Lung (tissue), 16 donors: Measurements from ENCODE around the gene GJA5. TPM values are rescaled to one million over a fixed set of nuclear protein-coding genes. Genes with fewer than 3 reads are reported as not detected.

Source experiments
- ATAC-seq: fragments of 200-7000 bp; cut with Tn5 transposase; one replicate; pipeline ENCODE4 v1.9.1; 2020; ENCODE audit warnings: moderate number of reproducible peaks; ENCODE audit not compliant: insufficient read depth, low FRiP score
- DNase-seq, 3 donors: peaks; one replicate each; pipeline ENCODE4 v3.0.0-alpha.2; 2013 to 2017
- H3K27ac ChIP-seq, 2 donors: one replicate each; pipeline ENCODE4 v1.5.1; 2013; ENCODE audit warnings: mild to moderate bottlenecking in 2 of 2, moderate library complexity in 2 of 2, control low read depth in 1 of 2, inconsistent platforms in 1 of 2, low read depth in 1 of 2, low read length in 1 of 2
- H3K27me3 ChIP-seq, 3 donors: one replicate each; pipeline ENCODE4 v1.5.1; 2013; ENCODE audit warnings: low read length in 2 of 3; ENCODE audit not compliant: control insufficient read depth in 3 of 3, insufficient read depth in 3 of 3
- H3K36me3 ChIP-seq, 4 donors: one replicate each; pipeline ENCODE4 v1.5.1; 2013; ENCODE audit warnings: low read length in 4 of 4, mild to moderate bottlenecking in 1 of 4, moderate library complexity in 1 of 4; ENCODE audit not compliant: control insufficient read depth in 4 of 4, insufficient read depth in 4 of 4
- H3K4me1 ChIP-seq, 5 donors: one replicate each; pipeline ENCODE4 v1.5.1; 2013; ENCODE audit warnings: low read length in 5 of 5, mild to moderate bottlenecking in 2 of 5, moderate library complexity in 1 of 5; ENCODE audit not compliant: control insufficient read depth in 5 of 5, insufficient read depth in 5 of 5
- H3K4me3 ChIP-seq: one replicate; pipeline ENCODE4 v1.5.1; 2013; ENCODE audit warnings: mild to moderate bottlenecking, control low read depth, moderate library complexity
- H3K9ac ChIP-seq, 2 donors: one replicate each; pipeline ENCODE4 v1.5.1; 2013; ENCODE audit warnings: low read length in 2 of 2, control low read depth in 1 of 2; ENCODE audit not compliant: insufficient read depth in 1 of 2
- H3K9me3 ChIP-seq, 4 donors: one replicate each; pipeline ENCODE4 v1.5.1; 2013; ENCODE audit warnings: low read length in 3 of 4, mild to moderate bottlenecking in 1 of 4, moderate library complexity in 1 of 4; ENCODE audit not compliant: control insufficient read depth in 4 of 4, insufficient read depth in 3 of 4
- WGBS, 2 donors: extraction: QIAGEN DNeasy Blood & Tissue Kit; methylation state at CpG; one replicate each; pipeline ENCODE4 v1.1.7; 2013; 5-methylcytosine and 5-hydroxymethylcytosine counted together
- long read RNA-seq, 5 donors: transcript quantifications; one replicate each; lab custom pipeline, GENCODE V29; 2026
- polyA plus RNA-seq, 2 donors: library from polyadenylated mRNA; stranded (reverse); fragments of 200-250 nt; gene quantifications; one replicate each; pipeline ENCODE4 v1.2.1, GENCODE V29; 2013
- total RNA-seq, 2 donors: library from RNA; depleted of rRNA in 1 of 2; stranded (reverse); fragments of >200 nt in 1 of 2; gene quantifications; one replicate each; pipeline ENCODE4 v1.2.1, GENCODE V29; 2014 to 2021
- TF ChIP-seq, protein P1 (sequence below): IDR thresholded peaks from 2 replicates; pipeline ENCODE4 v1.5.1; 2012; ENCODE audit warnings: mild to moderate bottlenecking; ENCODE audit errors: control extremely low read depth, extremely low read depth
- donor health status: control.
- donor health status: control.
- donor health status: Bipolar disorder and iron deficiency.
- donor health status: healthy.
- donor health status: DM: yes; HTN: yes; CAD: no.

Gene GJA5
- total RNA-seq (10 to 100 TPM; 25.9 to 38.3 TPM), polyA plus RNA-seq (10 to 100 TPM in 1 of 2 donors, 1 to 10 TPM in 1; 7.7 to 11.1 TPM)
- long read RNA-seq, donor 1, transcript GJA5-203 (2 exons, 3,183 nt), result major isoform, 39 of 39 reads
- long read RNA-seq, donor 1, partial matches to known transcripts, result 0 of 39 reads
- long read RNA-seq, donor 1, other reads (novel, unspliced or antisense), result 0 of 39 reads
- long read RNA-seq, donor 2, transcript GJA5-203 (2 exons, 3,183 nt), result major isoform, 12 of 12 reads
- long read RNA-seq, donor 2, partial matches to known transcripts, result 0 of 12 reads
- long read RNA-seq, donor 2, other reads (novel, unspliced or antisense), result 0 of 12 reads
- long read RNA-seq, donor 3, transcript GJA5-203 (2 exons, 3,183 nt), result major isoform, 12 of 12 reads
- long read RNA-seq, donor 3, partial matches to known transcripts, result 0 of 12 reads
- long read RNA-seq, donor 3, other reads (novel, unspliced or antisense), result 0 of 12 reads
- long read RNA-seq, donor 4, transcript GJA5-203 (2 exons, 3,183 nt), result major isoform, 13 of 13 reads
- long read RNA-seq, donor 4, partial matches to known transcripts, result 0 of 13 reads
- long read RNA-seq, donor 4, other reads (novel, unspliced or antisense), result 0 of 13 reads
- long read RNA-seq, donor 5, transcript GJA5-203 (2 exons, 3,183 nt), result major isoform, 27 of 27 reads
- long read RNA-seq, donor 5, partial matches to known transcripts, result 0 of 27 reads
- long read RNA-seq, donor 5, other reads (novel, unspliced or antisense), result 0 of 27 reads

DNA sequence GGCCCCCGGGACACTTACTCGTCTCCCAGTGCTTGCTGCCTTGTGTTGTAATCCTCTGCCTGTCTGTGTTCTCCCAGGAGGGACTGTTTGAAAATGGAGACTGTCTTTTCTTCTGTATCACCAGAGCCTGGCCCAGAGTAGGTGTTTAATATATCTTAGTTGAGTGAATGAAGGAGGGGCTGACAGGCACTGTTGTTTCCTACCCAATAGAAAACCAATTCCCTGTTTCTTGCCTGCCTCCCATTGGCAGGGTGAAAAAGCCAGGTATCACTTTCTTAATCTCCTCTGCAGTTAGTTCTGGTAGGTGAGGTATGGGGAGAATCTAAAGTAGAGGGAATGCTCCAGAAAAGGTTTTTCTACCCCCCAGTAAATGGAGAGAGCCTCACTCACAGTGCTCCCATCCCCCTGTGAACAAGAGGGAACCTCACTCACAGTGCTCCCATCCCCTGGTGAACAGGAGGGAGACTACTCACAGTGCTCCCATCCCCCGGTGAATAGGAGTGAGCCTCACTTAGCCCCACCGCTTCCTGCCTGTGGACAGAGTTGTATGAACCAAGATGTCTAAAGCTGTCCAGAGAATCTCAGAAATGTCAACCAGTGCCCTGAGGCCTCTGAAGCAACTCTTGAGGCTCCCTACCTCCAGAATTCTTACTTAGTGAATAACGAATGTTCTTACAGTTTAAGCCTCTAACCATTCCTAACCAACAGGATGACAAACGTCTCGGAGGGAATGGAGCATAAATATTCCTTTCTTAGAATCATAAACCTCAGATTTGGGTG is at the start of gene GJA5:
Gene GJA5 (minus strand): TSS at position 122 of the 780 bp plus-strand sequence. CDS start 1,364 bp downstream, outside the sequence.
- no peaks in the 10 kb centered on the region for H3K9me3 ChIP-seq
- WGBS, 2 donors, result 85 to 88% methylated on average over 7 of the region's 7 CpGs

DNA sequence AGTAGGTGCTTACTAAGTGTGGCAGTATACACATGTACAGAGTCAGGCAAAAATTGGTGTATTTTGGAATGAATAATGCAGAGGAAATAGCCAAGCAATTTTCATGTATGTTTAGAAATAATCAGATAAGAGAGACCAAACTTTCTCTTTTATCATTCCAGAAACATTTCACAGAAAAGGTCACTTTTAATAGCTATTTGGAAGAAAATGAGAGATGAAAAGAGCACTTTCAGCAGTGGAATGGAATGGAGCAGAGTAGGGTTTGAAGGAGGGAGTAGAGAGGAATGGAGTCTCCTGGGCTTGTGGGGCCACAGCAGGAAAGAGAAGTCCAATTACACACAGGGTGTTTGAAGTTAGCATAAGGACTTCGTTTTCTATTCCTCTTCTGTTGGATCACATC is 48.8 kb upstream of the GJA5 start:
- peak in 1 of 3 donors; percentile 50 for DNase-seq
- Histone ChIP-seq H3K36me3 (no peaks in the 10 kb centered on the region), H3K4me1 (peaks cover 0 to 58% (median 11%) of the 10 kb centered on the region in 5 donors), H3K27me3 (no peaks in the 10 kb centered on the region), H3K9me3 (no peaks in the 10 kb centered on the region), H3K9ac (no peak overlapping the region), H3K27ac (no peak overlapping the region), H3K4me3 (no peak overlapping the region)
- 71 to 78% methylated on average over 1 of the region's 1 CpG for WGBS, 2 donors
- TF ChIP-seq, protein P1, sequence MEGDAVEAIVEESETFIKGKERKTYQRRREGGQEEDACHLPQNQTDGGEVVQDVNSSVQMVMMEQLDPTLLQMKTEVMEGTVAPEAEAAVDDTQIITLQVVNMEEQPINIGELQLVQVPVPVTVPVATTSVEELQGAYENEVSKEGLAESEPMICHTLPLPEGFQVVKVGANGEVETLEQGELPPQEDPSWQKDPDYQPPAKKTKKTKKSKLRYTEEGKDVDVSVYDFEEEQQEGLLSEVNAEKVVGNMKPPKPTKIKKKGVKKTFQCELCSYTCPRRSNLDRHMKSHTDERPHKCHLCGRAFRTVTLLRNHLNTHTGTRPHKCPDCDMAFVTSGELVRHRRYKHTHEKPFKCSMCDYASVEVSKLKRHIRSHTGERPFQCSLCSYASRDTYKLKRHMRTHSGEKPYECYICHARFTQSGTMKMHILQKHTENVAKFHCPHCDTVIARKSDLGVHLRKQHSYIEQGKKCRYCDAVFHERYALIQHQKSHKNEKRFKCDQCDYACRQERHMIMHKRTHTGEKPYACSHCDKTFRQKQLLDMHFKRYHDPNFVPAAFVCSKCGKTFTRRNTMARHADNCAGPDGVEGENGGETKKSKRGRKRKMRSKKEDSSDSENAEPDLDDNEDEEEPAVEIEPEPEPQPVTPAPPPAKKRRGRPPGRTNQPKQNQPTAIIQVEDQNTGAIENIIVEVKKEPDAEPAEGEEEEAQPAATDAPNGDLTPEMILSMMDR, result no peak
- no peak for ATAC-seq

More for the DNA sequence above, at the start of gene GJA5:
- peak within 1 kb of the TSS in 1 of 2 donors; percentile 23 for H3K27ac ChIP-seq
- DNase-seq (no peak), ATAC-seq (no peak)
- peaks cover 0 to 48% (median 22%) of the 10 kb centered on the region in 4 donors for H3K36me3 ChIP-seq
- TF ChIP-seq, protein P1, result no peak
- H3K27me3 ChIP-seq, result peaks cover 0 to 12% (median 0%) of the 10 kb centered on the region in 3 donors
- H3K9ac ChIP-seq, result no peak within 1 kb of the TSS
- peaks cover 16 to 71% (median 25%) of the 10 kb centered on the region in 5 donors for H3K4me1 ChIP-seq
- H3K4me3 ChIP-seq, result no peak within 1 kb of the TSS

DNA sequence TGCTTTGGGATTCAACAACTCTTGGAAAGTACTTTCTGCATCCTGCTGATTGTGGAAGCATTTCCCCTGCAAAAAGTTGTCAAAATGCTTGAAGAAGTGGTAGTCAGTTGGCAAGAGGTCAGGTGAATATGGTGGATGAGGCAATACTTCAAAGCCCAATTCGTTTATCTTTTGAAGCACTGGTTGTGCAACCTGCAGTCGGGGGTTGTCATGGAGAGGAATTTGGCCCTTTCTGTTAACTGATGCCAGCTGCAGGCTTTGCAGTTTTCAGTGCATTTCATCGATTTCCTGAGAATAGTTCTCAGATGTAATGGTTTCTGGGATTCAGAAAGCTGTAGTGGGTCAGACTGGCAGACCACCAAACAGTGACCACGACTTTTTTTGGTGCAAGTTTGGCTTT is 47.6 kb upstream of the GJA5 start:
- no peak for ATAC-seq
- Histone ChIP-seq H3K9ac (no peak overlapping the region), H3K9me3 (no peaks in the 10 kb centered on the region), H3K4me1 (peaks cover 0 to 53% (median 11%) of the 10 kb centered on the region in 5 donors), H3K27me3 (no peaks in the 10 kb centered on the region), H3K27ac (no peak overlapping the region), H3K36me3 (no peaks in the 10 kb centered on the region), H3K4me3 (no peak overlapping the region)
- DNase-seq, result peak; percentile 57 to 87 (median 67)
- 31 to 43% methylated on average over 4 of the region's 4 CpGs for WGBS, 2 donors
- TF ChIP-seq, protein P1, result no peak
